Dedifferentiated amniotic fluid mesenchymal stem cell (primary cell): ENCODE results near the gene ECHDC3.
"Not testable (repeated sequence)": the region's sequence is repeated elsewhere in the genome, so short reads cannot be mapped to it uniquely, and the experiment has no call there.

Source experiments
- DNase-seq: peaks from one replicate; pipeline ENCODE4 v3.0.0-alpha.2; 2016; ENCODE audit errors: extremely low spot score

Gene ECHDC3

GRCh38 chr10:11742009-11742778 lies at the start of gene ECHDC3:
ECHDC3 (plus strand) TSS chr10:11742382; CDS start chr10:11742577, 195 bp downstream.
- no peak for DNase-seq

- no peak for DNase-seq
These were observed 48.8 kb upstream of the ECHDC3 start for GRCh38 chr10:11693376-11693775.

DNA sequence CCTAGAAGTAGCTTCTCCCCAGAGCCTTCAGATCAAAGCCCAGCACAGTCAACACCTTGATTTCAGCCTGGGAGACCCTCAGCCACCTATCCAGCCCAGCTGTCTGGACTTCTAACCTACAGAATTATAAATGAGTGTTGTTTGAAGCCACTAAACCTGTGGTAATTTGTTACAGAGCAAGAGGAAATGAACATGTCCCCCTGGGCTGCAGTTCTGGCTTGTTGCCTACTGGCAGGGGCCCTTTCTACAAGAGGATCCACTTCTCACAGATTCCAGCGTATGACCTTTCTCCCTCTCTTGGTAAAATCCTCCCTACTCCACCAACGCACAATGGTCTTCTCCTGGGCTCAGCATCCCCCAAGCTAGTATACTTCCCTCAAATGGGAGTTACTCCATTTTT lies 46.4 kb upstream of the ECHDC3 start:
- no peak for DNase-seq

- DNase-seq, result no peak
These were observed 44.3 kb upstream of the ECHDC3 start for GRCh38 chr10:11697718-11698527.

- DNase-seq, result no peak
These were observed 43.3 kb upstream of the ECHDC3 start for GRCh38 chr10:11698691-11699549.

- no peak for DNase-seq
These were observed 42.6 kb upstream of the ECHDC3 start for GRCh38 chr10:11699550-11700097.

GRCh38 chr10:11700539-11700938 lies 41.6 kb upstream of the ECHDC3 start:
- DNase-seq, result no peak

- no peak for DNase-seq
These were observed 40.6 kb upstream of the ECHDC3 start for GRCh38 chr10:11701451-11702095.

GRCh38 chr10:11702264-11702663 lies 39.9 kb upstream of the ECHDC3 start:
- no peak for DNase-seq

DNA sequence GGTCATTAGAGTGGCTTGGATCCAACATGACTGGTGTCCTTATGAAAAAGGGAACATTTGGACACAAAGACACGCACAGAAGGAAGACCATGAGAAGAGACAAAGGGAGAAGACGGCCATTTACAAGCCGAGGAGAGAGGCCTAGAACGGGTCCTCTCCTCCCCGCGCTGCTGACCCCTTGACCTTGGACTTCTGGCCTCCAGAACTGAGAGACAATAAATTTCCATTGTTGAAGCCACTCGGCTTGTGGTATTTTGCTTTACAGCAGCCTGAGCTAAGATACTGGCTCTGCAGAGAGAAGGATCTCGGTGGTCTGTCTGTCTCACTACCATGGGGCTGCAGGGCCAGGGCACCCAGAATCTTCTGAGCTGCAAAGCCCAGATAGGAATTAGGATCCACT lies 38.1 kb upstream of the ECHDC3 start:
- DNase-seq, result no peak

GRCh38 chr10:11705722-11706121 lies 36.5 kb upstream of the ECHDC3 start:
- no peak for DNase-seq

- DNase-seq, result no peak
These were observed 35.2 kb upstream of the ECHDC3 start for GRCh38 chr10:11706895-11707567.

- no peak for DNase-seq
These were observed 34.4 kb upstream of the ECHDC3 start for GRCh38 chr10:11707624-11708350.

DNA sequence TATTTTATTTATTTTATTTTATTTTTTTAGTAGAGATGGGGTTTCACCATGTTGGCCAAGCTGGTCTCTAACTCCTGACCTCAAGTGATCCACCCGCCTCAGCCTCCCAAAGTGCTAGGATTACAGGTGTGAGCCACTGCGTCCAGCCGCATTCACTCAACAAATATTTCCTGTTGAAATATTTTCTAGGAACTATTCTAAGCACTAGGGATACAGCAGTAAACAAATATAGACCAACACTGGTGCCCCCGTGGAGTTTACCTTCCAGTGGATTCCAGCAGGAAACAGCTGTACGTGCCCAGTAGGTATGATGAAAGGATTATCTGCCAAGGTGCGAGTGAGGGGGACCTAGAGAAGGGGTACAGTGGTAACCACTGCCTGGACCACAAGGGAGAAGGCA lies 33.4 kb upstream of the ECHDC3 start:
- not testable (repeated sequence) for DNase-seq

DNA sequence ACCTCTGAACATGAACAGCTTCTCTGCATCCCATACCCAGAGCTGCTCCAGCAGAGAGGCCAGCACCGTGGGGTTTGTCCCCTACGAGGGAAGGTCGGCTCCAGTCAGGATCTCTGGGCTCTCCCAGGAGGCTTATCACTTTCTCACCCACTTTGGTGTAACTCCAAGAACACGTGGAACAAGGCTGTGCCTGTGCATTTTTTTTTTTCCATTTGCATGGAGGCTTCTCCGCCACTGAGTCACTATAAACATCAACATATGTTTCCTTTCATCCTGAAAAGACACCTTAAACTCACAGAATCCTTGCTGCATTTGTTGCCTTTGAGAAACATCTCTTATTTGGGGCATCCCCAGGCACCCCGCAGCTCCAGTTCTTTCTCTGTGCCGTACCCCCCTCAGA lies 29.4 kb upstream of the ECHDC3 start:
- DNase-seq, result no peak

DNA sequence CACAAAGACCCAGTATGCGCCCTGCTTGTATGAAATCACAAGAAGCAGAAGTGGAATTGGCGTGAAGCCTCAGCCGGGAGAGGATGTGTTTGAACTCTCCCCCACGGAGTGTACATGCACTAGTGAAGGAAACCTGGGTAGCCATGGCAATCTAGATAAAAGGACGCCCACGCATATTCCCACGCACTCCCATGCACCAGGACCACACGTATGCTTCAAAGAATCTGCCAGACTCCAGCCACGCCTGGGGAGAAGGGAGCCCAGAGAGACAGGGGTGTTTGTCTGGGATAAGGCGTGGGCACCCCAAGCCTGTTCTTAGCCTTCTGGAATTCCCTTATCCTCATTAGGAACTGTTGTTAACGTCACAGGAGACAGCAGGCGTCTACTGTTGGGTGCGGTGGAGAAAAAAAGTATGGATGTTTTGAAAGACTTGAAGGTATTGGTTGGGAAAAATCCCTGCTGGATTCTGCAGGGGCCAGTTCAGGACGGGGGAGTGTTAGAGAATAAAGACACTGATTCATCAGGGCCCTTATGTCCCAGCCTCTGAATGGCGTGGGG lies 28.9 kb upstream of the ECHDC3 start:
- DNase-seq, result no peak

GRCh38 chr10:11713963-11714362 lies 28.2 kb upstream of the ECHDC3 start:
- DNase-seq, result no peak

DNA sequence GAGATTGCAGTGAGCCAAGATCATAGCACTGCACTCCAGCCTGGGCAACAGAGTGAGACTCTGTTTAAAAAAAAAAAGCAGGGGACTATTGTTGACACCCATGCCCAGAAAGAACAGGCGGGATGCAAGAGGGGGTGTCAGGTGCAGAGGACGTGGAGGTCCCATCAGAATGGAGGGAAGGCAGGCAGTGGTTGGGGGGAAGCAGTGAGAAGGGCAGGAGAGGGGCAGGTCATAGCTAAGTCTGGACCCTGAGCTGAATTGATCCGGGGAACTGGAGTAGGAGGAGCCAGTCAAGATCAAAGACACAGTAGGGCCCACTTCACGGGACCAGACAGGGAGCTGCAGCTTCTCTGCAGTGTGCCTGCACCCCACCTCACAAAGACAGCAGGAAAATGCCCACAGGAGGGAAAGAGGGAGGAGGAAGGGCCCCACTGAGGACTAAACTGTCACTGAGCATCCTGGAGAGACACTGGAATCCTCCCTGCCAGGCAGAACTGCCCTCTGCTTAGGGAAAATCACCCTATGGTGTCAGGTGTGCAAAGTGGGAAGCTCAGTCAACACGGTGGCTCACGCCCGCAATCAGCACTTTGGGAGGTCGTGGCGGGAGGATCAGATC lies 27.3 kb upstream of the ECHDC3 start:
- no peak for DNase-seq

- DNase-seq, result no peak
These were observed 26.2 kb upstream of the ECHDC3 start for GRCh38 chr10:11715815-11716494.
